H1 (cell line): ENCODE measurements around the gene MAML3.

Experiments
- CREB1 ChIP-seq: IDR thresholded peaks from 2 replicates; pipeline ENCODE4 v1.6.1; 2012; ENCODE audit warnings: inconsistent platforms
- CTCF ChIP-seq, 3 experiments: IDR thresholded peaks; 1 replicate in 2 of 3; 2 replicates in 1 of 3; pipeline versions ENCODE4 v1.5.1 to v1.6.1; 2011; ENCODE audit warnings: low read length in 3 of 3, mild to moderate bottlenecking in 3 of 3, inconsistent platforms in 2 of 3, low read depth in 1 of 3, moderate library complexity in 1 of 3; ENCODE audit not compliant: insufficient read depth in 1 of 3; ENCODE audit errors: control extremely low read depth in 1 of 3
- EZH2 ChIP-seq: fragments of 200-600 bp; sonication (generic); IDR thresholded peaks from 2 replicates; pipeline ENCODE4 v1.7.1; 2012; ENCODE audit warnings: low read depth, mild to moderate bottlenecking, moderate library complexity, low read length, inconsistent platforms; ENCODE audit not compliant: severe bottlenecking
- HDAC2 ChIP-seq, 2 experiments: fragments of 300-600 bp in 1 of 2; sonication (generic) in 1 of 2; IDR thresholded peaks; 2 replicates each; pipeline ENCODE4 v1.6.1; 2011 to 2012; ENCODE audit warnings: low read depth in 2 of 2, low read length in 2 of 2, mild to moderate bottlenecking in 2 of 2, moderate library complexity in 2 of 2, borderline replicate concordance in 1 of 2, inconsistent platforms in 1 of 2
- POLR2A ChIP-seq, 2 experiments: IDR thresholded peaks; 1 replicate in 1 of 2; 2 replicates in 1 of 2; pipeline ENCODE4 v1.6.1; 2011; ENCODE audit warnings: low read depth in 2 of 2, low read length in 2 of 2, mild to moderate bottlenecking in 2 of 2; ENCODE audit errors: control extremely low read depth in 1 of 2

- TF ChIP-seq HDAC2 (IDR thresholded peaks at IDR 0.05; ENCODE audit: borderline replicate concordance in 1 of 2, low read depth in 2 of 2, low read length in 2 of 2) = peak; percentile 97
- TF ChIP-seq POLR2A (IDR thresholded peaks at IDR 0.05; ENCODE audit: control extremely low read depth in 1 of 2, low read depth in 2 of 2, low read length in 2 of 2) = no peak
- TF ChIP-seq CTCF (IDR thresholded peaks at IDR 0.05; ENCODE audit: control extremely low read depth in 1 of 3, insufficient read depth in 1 of 3, low read depth in 1 of 3, low read length in 3 of 3) = no peak
- TF ChIP-seq EZH2 = peak; percentile 18
- TF ChIP-seq CREB1 = peak; percentile 80
Measured at GRCh38 chr4:140153718-140154571, at the start of gene MAML3.
